HG03108 (cell line): ENCODE results near the gene ZFYVE21.
A peak's percentile ranks its signal among the peaks of the same experiment; 100 is the strongest.

ENCODE experiments used
- ATAC-seq: cut with Tn5 transposase; IDR thresholded peaks from one replicate; pipeline ENCODE4 v1.9.1; 2021; ENCODE audit warnings: moderate library complexity; ENCODE audit not compliant: unreplicated experiment

ZFYVE21 gene

GRCh38 chr14:103715052-103716000, at the start of gene ZFYVE21, which contains the start of gene XRCC3:
ZFYVE21 (plus strand) TSS chr14:103715810; CDS start chr14:103715842, 32 bp downstream.
XRCC3 (minus strand) TSS chr14:103715451; CDS start chr14:103711087, 4,364 bp downstream.
- peak; percentile 92 for ATAC-seq

- no peak for ATAC-seq
Observed at GRCh38 chr14:103667671-103668070, 47.9 kb upstream of the ZFYVE21 start.

GRCh38 chr14:103668117-103668516, 47.5 kb upstream of the ZFYVE21 start:
- ATAC-seq = no peak

- ATAC-seq = no peak
Observed at GRCh38 chr14:103669370-103669769, 46.2 kb upstream of the ZFYVE21 start.

DNA sequence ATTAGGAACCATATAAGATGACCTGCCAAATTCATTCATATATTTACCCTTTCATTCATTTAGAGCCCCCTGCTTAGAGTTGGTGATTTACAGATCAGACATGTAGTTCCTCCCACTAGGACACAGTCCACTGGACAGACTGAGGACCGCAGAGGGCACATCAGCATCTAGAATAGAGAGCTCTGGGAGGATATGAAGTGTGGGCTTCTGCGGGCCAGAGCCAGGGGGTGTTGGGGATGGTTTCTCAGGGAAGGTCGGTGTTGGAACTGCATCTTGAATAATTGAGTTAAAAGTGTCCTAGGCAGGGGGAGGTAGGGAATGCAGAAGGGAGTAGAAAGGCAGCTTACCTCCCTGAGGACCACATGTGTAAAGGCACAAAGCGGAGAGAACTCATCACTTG, 43.7 kb upstream of the ZFYVE21 start:
- ATAC-seq = no peak

GRCh38 chr14:103675957-103676356, 39.7 kb upstream of the ZFYVE21 start:
- ATAC-seq = no peak

- ATAC-seq = no peak
Observed at GRCh38 chr14:103676881-103677675, 38.5 kb upstream of the ZFYVE21 start.

DNA sequence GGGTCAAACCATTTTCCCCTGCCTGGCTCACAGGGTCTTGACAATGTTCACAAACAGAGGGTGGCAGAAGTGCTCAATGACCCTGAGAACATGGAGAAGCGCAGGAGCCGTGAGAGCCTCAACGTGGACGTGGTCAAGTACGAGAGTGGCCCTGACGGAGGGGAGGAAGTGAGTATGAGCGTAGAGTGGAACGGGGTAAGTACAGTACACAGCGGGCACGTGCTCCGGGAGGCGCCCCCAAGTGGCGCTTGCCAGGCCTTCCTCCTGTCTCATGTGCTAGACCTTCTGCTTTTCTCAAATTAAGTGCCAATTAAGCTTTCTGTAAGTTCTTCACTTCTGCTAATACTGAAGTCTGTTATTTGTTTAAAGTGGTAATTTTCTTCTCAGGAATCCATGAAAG, 36.3 kb upstream of the ZFYVE21 start:
- no peak for ATAC-seq

DNA sequence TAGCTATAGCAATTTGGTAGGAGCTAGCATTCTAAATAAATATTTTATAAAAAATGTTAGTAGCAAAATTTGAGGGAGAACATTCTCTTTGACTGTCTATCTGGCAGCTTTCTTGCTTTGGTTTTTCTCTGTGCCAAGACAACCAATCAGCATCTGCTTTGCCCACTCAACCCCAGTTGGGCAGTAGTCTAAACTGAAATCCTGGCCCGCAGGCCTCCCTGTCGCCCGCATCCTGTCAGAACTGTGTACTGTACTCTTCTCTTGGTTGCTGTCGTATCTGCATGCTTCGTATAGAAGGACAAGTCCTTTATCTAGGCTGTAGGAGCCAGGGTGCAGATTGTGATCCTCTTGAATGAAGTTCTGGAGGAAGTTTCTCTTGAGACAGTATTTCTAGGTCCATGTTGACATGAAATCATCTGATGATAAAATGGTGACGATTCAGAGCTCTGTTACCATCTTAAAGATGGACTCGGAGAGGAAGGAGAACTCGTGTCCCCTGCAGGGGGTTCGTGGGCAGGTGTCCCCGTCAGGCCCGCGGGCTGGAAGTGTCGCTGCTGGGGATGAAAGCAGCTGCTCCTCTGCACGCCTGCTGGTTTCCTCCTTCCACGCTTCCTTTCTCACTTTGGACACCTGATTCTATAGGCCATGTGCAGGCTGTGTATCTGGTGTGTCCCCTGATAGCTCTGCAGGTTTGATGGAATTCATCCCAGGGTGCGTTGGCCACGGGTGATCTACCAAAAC, 34.9 kb upstream of the ZFYVE21 start:
- ATAC-seq = no peak

- ATAC-seq = no peak
Observed at GRCh38 chr14:103683139-103683538, 32.5 kb upstream of the ZFYVE21 start.

- no peak for ATAC-seq
Observed at GRCh38 chr14:103684471-103684870, 31.1 kb upstream of the ZFYVE21 start.

DNA sequence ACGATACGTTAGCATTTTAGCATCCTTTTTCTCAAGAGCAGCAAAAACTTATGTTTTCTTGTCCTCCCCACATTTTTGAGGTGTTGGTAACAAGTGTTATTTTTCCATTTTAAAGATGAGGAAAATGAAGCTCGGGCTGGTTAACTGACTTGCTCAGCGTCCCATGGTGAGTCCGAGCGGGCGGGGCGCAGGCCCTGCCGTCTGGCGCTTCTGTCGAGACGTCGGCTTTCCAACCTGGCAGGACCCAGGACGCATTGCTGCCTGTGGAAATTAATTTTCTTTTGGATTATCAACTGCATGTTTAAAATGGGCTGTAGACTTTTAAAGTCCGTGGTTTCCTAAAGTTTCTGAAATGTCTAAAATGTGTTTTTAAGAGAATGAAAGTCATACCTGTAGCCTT, 30.7 kb upstream of the ZFYVE21 start:
- ATAC-seq = no peak

GRCh38 chr14:103685276-103686211, 30.1 kb upstream of the ZFYVE21 start:
- no peak for ATAC-seq

- no peak for ATAC-seq
Observed at GRCh38 chr14:103686831-103687485, 28.7 kb upstream of the ZFYVE21 start.

GRCh38 chr14:103687712-103688111, 27.9 kb upstream of the ZFYVE21 start:
- no peak for ATAC-seq

DNA sequence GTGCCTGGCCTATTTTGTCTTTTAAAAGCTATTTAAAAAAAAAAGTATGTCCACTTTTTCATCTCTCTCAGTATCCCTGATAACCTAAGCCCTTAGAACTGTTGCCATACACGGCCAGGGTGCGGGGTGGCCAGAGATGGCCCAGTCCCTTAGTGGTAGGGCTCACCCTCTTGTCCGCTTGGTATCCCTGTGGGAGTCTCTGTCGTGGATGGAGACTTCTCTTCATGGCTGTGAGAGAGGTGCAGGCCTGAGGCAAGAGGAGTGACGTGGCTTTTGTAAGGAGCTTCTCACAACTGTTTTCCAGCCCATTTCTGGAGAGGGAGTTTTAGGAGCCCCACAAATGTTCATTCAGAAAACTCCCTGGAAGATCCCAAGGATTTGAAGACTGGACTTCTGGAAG, 27.2 kb upstream of the ZFYVE21 start:
- no peak for ATAC-seq

DNA sequence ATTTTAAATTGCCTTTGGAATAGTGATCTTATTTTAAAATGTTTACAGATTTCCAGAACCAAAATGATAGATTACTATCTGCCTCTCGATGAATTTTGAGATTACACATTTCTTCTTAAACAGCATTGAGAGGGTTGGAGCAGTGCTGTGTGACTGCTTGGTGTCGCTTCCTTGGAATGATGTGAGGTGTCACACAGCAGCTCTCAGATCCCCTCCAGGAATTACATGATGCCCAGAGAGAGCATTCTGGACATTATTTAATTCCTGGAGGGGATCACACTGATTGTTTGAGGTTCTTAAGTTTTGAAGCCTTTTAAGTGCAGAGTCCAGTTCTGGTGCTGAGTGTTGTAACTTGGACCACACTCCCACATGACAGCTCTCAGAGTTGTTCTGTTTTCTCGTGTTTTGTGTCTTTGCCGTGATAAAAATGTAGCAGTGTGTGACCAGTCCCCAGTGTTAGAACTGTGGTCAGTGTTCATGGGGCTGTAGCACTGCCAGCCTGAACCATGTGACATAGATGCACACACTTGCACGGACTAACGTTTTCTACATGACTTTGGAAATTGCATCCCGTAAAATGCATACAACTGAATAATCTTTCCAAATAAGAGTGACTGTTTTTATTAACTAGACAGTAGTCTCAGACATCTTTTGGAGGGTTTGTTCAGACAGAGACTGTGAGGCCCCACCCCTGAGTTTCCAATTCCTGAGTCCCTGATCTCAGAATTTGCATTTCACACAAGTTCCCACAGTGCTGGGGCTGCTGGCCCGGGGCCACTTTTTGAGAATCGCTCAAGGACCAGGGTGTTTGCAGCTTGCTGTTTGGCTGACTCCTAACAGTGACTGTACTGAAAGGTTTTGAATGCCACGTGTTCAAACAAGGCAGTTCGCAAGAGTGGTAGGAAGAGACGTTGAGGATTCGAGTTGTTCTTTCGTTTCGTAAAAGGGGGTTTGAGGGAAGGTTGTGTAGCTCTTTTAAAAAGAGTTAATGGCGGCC, 26.4 kb upstream of the ZFYVE21 start:
- ATAC-seq = peak; percentile 42

GRCh38 chr14:103690332-103690731, 25.3 kb upstream of the ZFYVE21 start:
- ATAC-seq = no peak
